DOHH2 (cell line): Measurements from ENCODE around the gene CCDC59.

Experiments used
- CTCF ChIP-seq: fragments of 200-600 bp; sonication (generic); IDR thresholded peaks from one replicate; pipeline ENCODE4 v1.5.1; 2014; ENCODE audit warnings: antibody characterized with exemption, mild to moderate bottlenecking, low read depth, low read length; ENCODE audit not compliant: poor library complexity, severe bottlenecking
- EZH2phosphoT487 ChIP-seq: fragments of 200-600 bp; sonication (generic); IDR thresholded peaks from 2 replicates; pipeline ENCODE4 v1.6.1; 2017; ENCODE audit warnings: borderline replicate concordance, mild to moderate bottlenecking, antibody characterized with exemption, low read length, moderate library complexity, mixed read lengths

- TF ChIP-seq CTCF (peak; percentile 98), EZH2phosphoT487 (no peak)
These were observed at the start of gene CCDC59, which contains the start of gene METTL25 for GRCh38 chr12:82358200-82359114.
